PC-3 (cell line): ENCODE data around the gene CCNB1. TPM values are rescaled to one million over a fixed set of nuclear protein-coding genes. Genes with fewer than 3 reads are reported as not detected.

Experiments used
- ATAC-seq: fragments of 200-7000 bp; cut with Tn5 transposase; 2 replicates; pipeline ENCODE4 v1.9.1; 2020; ENCODE audit warnings: mild to moderate bottlenecking, moderate library complexity
- BruUV-seq: library from RNA; stranded (reverse); fragments of 400-500 nt; replicated peaks from 2 replicates; lab custom pipeline; 2021; lab: Mats Ljungman, UMichigan
- CTCF ChIA-PET: fragments of 300-600 bp; sonication (Branson Sonifier 250); formaldehyde crosslinking; loops from one replicate; lab custom pipeline; 2022; ENCODE audit warnings: antibody characterized with exemption; lab: Charles Lee
- POLR2A ChIA-PET: fragments of 300-600 bp; sonication (Branson Sonifier 250); formaldehyde crosslinking; loops from one replicate; lab custom pipeline; 2022; ENCODE audit warnings: antibody characterized with exemption; ENCODE audit not compliant: unreplicated experiment; lab: Charles Lee
- DNase-seq: peaks from one replicate; pipeline ENCODE4 v3.0.0-alpha.2; 2015
- H2AFZ ChIP-seq: fragments of 300-600 bp; sonication (generic); 2 replicates; pipeline ENCODE4 v1.6.0; 2016; ENCODE audit warnings: antibody characterized with exemption, low read length
- H3F3A ChIP-seq: fragments of 300-600 bp; sonication (generic); one replicate; pipeline ENCODE4 v1.6.0; 2017; ENCODE audit warnings: antibody characterized with exemption, low read length, control low read depth, mild to moderate bottlenecking; ENCODE audit not compliant: unreplicated experiment
- H3K27ac ChIP-seq: fragments of 300-600 bp; sonication (generic); 2 replicates; pipeline ENCODE4 v1.5.1; 2016; ENCODE audit warnings: mild to moderate bottlenecking, low read length
- H3K27me3 ChIP-seq: fragments of 300-600 bp; sonication (generic); 2 replicates; pipeline ENCODE4 v1.6.1; 2016; ENCODE audit warnings: low read length, mixed read lengths
- H3K36me3 ChIP-seq: fragments of 300-600 bp; sonication (generic); 2 replicates; pipeline ENCODE4 v1.6.1; 2016; ENCODE audit warnings: low read depth, mixed run types, low read length, mixed read lengths
- H3K4me1 ChIP-seq: fragments of 300-600 bp; sonication (generic); 2 replicates; pipeline ENCODE4 v1.5.1; 2016; ENCODE audit warnings: low read length; ENCODE audit not compliant: insufficient read depth
- H3K4me2 ChIP-seq: fragments of 300-600 bp; sonication (generic); 2 replicates; pipeline ENCODE4 v1.6.0; 2016; ENCODE audit warnings: low read length
- H3K4me3 ChIP-seq: fragments of 300-600 bp; sonication (generic); 2 replicates; pipeline ENCODE4 v1.5.1; 2016; ENCODE audit warnings: mild to moderate bottlenecking, low read length, mixed read lengths
- H3K79me2 ChIP-seq: fragments of 300-600 bp; sonication (generic); 2 replicates; pipeline ENCODE4 v1.6.1; 2017; ENCODE audit warnings: low read length, mixed read lengths
- H3K9ac ChIP-seq: fragments of 300-600 bp; sonication (generic); 2 replicates; pipeline ENCODE4 v1.6.0; 2016; ENCODE audit warnings: mild to moderate bottlenecking, low read length
- H3K9me2 ChIP-seq: fragments of 300-600 bp; sonication (generic); replicated peaks from 2 replicates; pipeline ENCODE4 v1.6.1; 2016; ENCODE audit warnings: mixed run types, low read length, mixed read lengths
- H3K9me3 ChIP-seq: fragments of 300-600 bp; sonication (generic); 2 replicates; pipeline ENCODE4 v1.6.1; 2016; ENCODE audit warnings: low read length, mixed read lengths
- H4K20me1 ChIP-seq: fragments of 300-600 bp; sonication (generic); 2 replicates; pipeline ENCODE4 v1.6.1; 2016; ENCODE audit warnings: low read length, mixed read lengths
- EZH2 ChIP-seq: fragments of 300-600 bp; sonication (generic); IDR thresholded peaks from one replicate; pipeline ENCODE4 v1.6.1; 2017; ENCODE audit warnings: antibody characterized with exemption, mild to moderate bottlenecking, low read length; ENCODE audit not compliant: unreplicated experiment
- EZH2phosphoT487 ChIP-seq: fragments of 300-600 bp; sonication (generic); IDR thresholded peaks from 2 replicates; pipeline ENCODE4 v1.6.1; 2018; ENCODE audit warnings: mild to moderate bottlenecking, antibody characterized with exemption, low read length, borderline replicate concordance
- intact Hi-C: fragments of 100-400 bp; cut with micrococcal nuclease; formaldehyde crosslinking; loops from 2 replicates; pipeline ENCODE4 v1.9.0; 2023
- total RNA-seq: library from RNA; depleted of rRNA; stranded (reverse); fragments of >200 nt; gene quantifications from 2 replicates; pipeline ENCODE4 v1.2.3, GENCODE V29; 2014
- TF ChIP-seq, protein P1 (sequence below): fragments of 300-600 bp; sonication (generic); conservative IDR thresholded peaks from 2 replicates; pipeline ENCODE4 v1.5.1; 2017; ENCODE audit warnings: antibody characterized with exemption, low read depth, mild to moderate bottlenecking, low read length

The CCNB1 gene
- total RNA-seq, 1 experiment from 2014 or later, result 185 TPM

DNA sequence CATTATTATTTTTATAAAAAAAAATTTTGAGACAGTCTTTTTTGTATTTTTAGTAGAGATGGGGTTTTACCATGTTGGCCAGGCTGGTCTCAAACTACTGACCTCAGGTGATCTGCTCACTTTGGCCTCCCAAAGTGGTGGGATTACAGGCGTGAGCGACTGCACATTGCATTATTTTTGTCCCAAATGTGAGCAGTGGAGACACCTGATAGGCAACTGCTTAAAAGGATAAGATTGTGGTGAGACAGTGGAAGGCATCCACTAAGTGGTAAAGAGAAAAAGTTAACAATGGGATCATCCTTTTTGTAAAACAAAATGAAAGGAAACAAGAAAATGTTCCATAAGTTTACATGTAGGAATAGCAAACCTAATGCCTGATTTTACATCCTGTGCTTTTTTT, 20.4 kb downstream of the CCNB1 start:
- Histone ChIP-seq H3F3A (no peaks in the 10 kb centered on the region), H3K4me1 (no peaks in the 10 kb centered on the region), H3K9me2 (no peaks in the 10 kb centered on the region), H3K36me3 (no peaks in the 10 kb centered on the region; the same call in 1 of the 2 replicates), H3K27me3 (no peaks in the 10 kb centered on the region), H2AFZ (no peak overlapping the region), H3K9ac (no peak overlapping the region), H3K4me3 (no peak overlapping the region), H3K79me2 (peaks cover 11% of the 10 kb centered on the region; the same call in 1 of the 2 replicates), H3K9me3 (no peaks in the 10 kb centered on the region), H3K27ac (no peak overlapping the region), H3K4me2 (no peak overlapping the region), H4K20me1 (no peaks in the 10 kb centered on the region)
- CTCF ChIA-PET, result no interaction called here
- BruUV-seq, result no TSS peak
- intact Hi-C loops, result loop anchor here (10.0 kb wide), 1 partner anchor 63 kb away; no protein-coding TSS in a partner anchor
- POLR2A ChIA-PET, result no interaction called here
- ATAC-seq, result no peak
- DNase-seq, result no peak
- TF ChIP-seq EZH2phosphoT487 (no peak), EZH2 (no peak)
- TF ChIP-seq, protein P1, sequence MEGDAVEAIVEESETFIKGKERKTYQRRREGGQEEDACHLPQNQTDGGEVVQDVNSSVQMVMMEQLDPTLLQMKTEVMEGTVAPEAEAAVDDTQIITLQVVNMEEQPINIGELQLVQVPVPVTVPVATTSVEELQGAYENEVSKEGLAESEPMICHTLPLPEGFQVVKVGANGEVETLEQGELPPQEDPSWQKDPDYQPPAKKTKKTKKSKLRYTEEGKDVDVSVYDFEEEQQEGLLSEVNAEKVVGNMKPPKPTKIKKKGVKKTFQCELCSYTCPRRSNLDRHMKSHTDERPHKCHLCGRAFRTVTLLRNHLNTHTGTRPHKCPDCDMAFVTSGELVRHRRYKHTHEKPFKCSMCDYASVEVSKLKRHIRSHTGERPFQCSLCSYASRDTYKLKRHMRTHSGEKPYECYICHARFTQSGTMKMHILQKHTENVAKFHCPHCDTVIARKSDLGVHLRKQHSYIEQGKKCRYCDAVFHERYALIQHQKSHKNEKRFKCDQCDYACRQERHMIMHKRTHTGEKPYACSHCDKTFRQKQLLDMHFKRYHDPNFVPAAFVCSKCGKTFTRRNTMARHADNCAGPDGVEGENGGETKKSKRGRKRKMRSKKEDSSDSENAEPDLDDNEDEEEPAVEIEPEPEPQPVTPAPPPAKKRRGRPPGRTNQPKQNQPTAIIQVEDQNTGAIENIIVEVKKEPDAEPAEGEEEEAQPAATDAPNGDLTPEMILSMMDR, result no peak

DNA sequence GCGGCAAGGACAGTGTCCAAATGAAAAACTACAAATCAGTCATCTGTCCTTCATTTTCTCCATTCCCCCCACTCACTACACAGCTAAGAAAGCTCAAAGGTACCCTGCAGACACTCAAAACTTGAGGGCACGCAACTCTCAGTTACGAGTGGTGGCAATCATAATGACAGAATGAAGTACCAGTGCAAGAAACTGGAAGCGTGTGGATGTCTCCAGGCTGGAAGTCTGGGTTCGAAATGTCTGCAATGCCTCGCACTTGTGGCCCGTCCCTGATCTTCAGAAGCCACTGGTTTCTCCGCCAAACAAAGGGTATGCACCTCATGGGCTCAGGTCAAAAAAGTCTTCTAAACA, 21.8 kb downstream of the CCNB1 start:
- Histone ChIP-seq H3K27me3 (no peaks in the 10 kb centered on the region), H3F3A (no peaks in the 10 kb centered on the region), H3K27ac (peak overlapping the region; percentile 86), H3K4me2 (peak overlapping the region; percentile 91), H3K4me1 (no peaks in the 10 kb centered on the region), H2AFZ (peak overlapping the region; percentile 94), H3K9ac (peak overlapping the region; percentile 91), H3K9me3 (no peaks in the 10 kb centered on the region), H4K20me1 (no peaks in the 10 kb centered on the region), H3K4me3 (peak overlapping the region; percentile 82), H3K79me2 (peaks cover 11% of the 10 kb centered on the region; the same call in 1 of the 2 replicates), H3K9me2 (no peaks in the 10 kb centered on the region), H3K36me3 (no peaks in the 10 kb centered on the region; the same call in 1 of the 2 replicates)
- no peak for TF ChIP-seq EZH2phosphoT487
- no peak for TF ChIP-seq EZH2
- TF ChIP-seq, protein P1, result no peak
- intact Hi-C loops, result loop anchor here (1.0 to 10.0 kb wide), 2 partner anchors 64 to 94 kb away; partner anchors contain the start of gene SLC30A5
- POLR2A ChIA-PET, result interaction anchor here (0.9 kb wide), 1 partner anchor 22 kb away, joined by 3 read pairs; no protein-coding TSS in a partner anchor
- BruUV-seq, result TSS peak; percentile 97
- CTCF ChIA-PET, result no interaction called here
- no peak; the same call in 1 of the 2 replicates for ATAC-seq
- no peak for DNase-seq
